ENCODE results near the gene CDK14.

GRCh38 chr7:91088156-91088555 is 492.0 kb downstream of the CDK14 start:
- TF ChIP-seq, protein P1, sequence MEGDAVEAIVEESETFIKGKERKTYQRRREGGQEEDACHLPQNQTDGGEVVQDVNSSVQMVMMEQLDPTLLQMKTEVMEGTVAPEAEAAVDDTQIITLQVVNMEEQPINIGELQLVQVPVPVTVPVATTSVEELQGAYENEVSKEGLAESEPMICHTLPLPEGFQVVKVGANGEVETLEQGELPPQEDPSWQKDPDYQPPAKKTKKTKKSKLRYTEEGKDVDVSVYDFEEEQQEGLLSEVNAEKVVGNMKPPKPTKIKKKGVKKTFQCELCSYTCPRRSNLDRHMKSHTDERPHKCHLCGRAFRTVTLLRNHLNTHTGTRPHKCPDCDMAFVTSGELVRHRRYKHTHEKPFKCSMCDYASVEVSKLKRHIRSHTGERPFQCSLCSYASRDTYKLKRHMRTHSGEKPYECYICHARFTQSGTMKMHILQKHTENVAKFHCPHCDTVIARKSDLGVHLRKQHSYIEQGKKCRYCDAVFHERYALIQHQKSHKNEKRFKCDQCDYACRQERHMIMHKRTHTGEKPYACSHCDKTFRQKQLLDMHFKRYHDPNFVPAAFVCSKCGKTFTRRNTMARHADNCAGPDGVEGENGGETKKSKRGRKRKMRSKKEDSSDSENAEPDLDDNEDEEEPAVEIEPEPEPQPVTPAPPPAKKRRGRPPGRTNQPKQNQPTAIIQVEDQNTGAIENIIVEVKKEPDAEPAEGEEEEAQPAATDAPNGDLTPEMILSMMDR (IDR thresholded peaks at IDR 0.05; ENCODE audit: low read depth, low read length): no peak
- no peak for TF ChIP-seq EZH2phosphoT487 (IDR thresholded peaks at IDR 0.05; ENCODE audit: low read depth)

Data from OCI-LY3 (cell line).